ENCODE measurements around the gene AP1S3.
"Not testable (repeated sequence)": the region's sequence is repeated elsewhere in the genome, so short reads cannot be mapped to it uniquely, and the experiment has no call there.

The AP1S3 gene

DNA sequence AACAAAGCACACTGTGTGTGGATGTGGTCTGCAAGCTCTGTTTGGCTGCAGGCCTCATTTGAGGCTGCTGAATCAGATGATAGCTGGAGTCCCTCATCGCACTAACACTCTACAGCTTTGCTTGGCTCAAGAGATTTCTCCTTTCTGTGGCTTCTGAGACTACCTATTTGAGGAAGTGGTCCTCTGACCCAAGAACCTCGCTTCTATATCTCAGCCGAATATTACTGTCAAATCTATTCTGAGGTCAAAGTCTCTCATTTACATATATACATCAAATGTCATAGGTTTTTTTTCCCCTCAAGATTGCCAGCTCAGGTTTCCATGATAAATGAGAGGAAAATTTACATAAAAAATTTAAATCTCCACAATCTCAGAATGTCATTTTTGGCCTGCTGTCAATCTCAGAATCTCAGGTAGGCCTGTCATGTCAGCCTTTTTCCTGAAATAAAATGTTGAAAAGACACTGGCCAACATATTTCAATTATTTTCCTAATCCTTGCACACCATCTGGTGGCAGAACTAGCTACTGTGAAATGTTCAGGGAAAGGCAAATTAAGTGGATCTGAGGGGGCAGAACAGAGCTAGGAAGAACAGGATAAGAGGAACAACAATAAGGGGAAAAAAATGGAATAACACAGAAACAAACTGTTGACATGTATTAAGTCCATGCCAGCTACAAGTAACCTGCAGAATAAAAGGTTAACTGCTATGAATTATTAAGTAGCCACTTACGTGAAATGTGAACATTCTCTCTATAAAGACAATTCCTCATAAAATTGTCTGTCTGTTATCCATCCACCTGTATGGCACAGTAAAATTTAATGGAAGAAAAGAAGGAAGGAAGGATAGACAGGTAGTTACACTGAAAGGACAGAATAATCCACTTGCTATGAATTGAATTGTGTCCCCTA, 39.3 kb downstream of the AP1S3 start:
- peak in 1 of 2 experiments; percentile 56 for DNase-seq

DNA sequence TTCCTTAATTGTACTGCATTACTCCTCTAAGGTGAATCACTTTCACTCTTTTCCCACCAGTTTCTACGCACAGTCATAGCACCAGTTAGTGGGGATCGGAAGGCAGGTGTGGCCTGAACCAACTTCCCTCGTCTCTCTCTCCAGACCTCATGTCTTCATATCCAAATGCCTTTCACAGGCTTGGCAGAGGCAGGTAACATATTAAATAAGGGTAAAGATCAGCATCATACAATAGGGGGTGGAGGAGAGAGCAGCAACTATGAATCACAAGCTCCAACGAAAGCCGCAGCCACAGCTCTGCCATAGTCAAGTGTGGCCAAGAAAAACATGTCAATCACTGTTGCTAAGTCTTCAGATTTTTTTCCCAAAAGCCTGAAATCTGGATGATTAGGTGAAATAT, 40.3 kb downstream of the AP1S3 start:
- no peak for DNase-seq

DNA sequence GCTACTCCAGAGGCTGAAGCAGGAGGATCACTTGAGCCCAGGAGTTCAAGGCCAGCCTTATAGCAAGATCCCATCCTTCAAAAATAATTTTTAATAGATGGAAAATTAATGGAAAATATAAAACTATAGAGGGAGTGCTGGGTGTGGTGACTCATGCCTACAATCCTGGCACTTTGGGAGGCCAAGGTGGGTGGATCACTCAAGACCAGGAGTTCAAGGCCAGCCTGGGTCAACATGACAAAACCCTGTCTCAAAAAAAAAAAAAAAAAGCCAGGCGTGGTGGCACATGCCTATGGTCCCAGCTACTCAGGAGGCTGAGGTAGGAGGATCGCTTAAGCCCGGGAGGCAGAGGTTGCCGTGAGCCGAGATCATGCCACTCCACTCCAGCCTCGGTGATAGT, 48.0 kb downstream of the AP1S3 start:
- DNase-seq, result no peak

GRCh38 chr2:223788826-223789225, 48.6 kb downstream of the AP1S3 start:
- DNase-seq, result no peak

DNA sequence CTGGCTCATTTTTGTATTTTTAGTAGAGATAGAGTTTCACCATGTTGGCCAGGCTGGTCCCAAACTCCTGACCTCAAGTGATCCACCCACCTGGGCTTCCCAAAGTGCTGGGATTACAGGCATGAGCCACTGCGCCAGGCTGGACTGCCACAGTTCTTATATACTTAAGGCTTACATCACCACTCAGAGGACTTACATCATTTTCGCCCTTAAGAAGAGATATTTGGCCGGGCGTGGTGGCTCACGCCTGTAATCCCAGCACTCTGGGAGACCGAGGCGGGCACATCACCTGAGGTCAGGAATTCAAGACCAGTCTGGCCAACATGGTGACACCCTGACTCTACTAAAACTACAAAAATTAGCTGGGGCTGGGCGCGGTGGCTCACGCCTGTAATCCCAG, 49.3 kb downstream of the AP1S3 start:
- not testable (repeated sequence) for DNase-seq

GRCh38 chr2:223787358-223787757, 50.0 kb downstream of the AP1S3 start:
- DNase-seq, result no peak

GRCh38 chr2:223786943-223787342, 50.4 kb downstream of the AP1S3 start:
- no peak for DNase-seq

GRCh38 chr2:223786236-223786635, 51.1 kb downstream of the AP1S3 start:
- DNase-seq, result no peak

- no peak for DNase-seq
These were observed 53.1 kb downstream of the AP1S3 start for GRCh38 chr2:223784221-223784772.

DNA sequence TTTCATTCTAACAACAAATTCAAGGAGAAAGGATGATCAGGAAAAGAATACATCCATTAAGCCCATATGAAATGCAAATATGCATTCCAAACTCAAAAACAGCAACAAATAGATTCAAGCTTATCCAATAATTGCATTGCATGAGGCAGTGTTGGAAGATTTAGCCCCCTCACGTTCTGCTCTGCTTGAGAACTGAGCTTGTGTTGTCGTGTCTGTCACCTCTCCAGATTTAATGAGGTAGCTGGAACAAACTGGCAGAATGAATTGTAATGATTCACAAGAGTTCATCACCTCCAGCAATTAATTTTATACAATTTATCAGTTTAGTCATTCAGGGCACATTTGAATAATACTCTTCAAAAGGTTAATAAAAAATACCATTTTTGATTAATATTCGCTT, 54.8 kb downstream of the AP1S3 start:
- DNase-seq, result no peak

GRCh38 chr2:223781560-223781959, 55.8 kb downstream of the AP1S3 start:
- no peak for DNase-seq

DNA sequence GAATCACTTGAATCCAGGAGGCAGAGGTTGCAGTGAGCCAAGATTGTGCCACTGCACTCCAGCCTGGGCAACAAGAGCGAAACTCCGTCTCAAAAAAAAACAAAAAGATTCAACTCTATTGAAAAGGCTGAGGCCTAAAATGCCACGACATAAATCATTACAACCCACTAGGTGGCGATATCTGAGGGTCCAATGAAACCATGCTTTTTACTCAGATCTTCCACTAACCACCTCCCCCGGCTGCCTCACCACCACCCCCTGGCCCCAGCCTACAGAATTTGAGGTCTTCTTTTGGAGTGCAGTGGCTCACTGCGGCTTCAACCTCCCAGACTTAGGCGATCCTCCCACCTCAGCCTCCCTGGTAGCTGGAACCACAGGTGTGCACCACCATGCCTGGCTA, 57.5 kb downstream of the AP1S3 start:
- DNase-seq, result peak; percentile 8 to 37

DNA sequence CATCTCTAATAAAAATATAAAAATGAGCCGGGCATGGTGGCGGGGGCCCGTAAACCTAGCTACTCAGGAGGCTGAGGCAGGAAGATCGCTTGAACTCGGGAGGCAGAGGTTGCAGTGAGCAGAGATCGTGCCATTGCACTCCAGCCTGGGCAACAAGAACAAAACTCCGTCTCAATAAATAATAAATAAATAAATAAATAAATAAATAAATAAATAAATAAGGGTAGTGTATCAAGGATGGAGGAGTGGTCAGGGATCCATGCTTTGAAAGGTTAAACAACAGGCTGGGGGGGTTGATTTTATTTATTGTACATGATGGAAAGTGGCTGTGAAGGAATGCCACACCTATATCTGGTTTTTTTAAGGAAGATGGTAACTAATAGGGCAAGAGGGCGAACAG, 63.2 kb downstream of the AP1S3 start:
- DNase-seq, result no peak

GRCh38 chr2:223772363-223772762, 65.0 kb downstream of the AP1S3 start:
- no peak for DNase-seq

GRCh38 chr2:223771475-223771874, 65.9 kb downstream of the AP1S3 start:
- DNase-seq, result no peak

DNA sequence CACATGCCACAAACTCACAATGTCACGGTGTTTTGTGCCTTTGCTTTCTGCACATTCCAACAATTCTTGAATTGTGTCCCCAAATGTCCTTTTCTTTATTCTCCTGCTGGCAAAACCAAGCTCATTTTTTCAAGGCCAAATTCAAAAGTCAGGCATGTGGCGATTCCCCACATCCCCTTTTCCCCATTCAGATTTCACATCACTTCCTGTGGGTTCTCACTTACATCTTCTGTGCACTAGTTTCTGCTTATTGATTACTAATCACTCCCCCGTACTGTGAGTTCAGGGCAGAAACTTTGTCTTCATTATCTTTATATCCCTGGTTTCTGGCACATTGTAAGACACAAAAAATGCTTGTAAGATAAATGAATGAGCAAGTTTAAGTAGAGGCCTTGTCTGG, 69.2 kb downstream of the AP1S3 start:
- no peak for DNase-seq

- DNase-seq, result no peak
These were observed 70.0 kb downstream of the AP1S3 start for GRCh38 chr2:223767341-223767740.

DNA sequence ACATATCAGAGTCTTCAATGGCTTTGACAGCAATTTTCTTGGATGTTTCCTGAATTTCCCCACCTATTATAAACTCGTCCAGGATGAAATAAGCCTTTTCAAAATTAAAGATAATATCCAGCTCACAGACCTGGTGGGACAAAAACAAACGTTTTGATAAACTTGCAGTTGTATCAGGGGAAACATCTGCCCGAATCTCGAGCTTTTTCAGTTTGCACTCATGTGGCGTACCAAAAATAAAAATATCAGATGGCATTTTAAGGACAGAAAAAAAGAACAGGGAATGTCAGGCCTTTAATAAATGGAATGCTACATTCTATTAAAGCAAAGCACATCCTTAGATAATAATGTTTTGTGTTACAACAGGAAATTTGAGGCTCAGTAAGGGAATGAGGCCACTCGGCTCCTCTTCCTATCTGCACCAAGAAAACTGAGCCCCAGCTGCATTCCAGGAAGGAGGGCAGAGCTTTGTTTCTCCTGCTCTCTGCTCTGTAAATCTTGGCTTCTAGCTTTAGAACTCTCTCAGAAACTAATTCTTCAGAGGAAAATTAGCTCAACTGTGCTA, 72.1 kb downstream of the AP1S3 start:
- DNase-seq, result no peak

DNA sequence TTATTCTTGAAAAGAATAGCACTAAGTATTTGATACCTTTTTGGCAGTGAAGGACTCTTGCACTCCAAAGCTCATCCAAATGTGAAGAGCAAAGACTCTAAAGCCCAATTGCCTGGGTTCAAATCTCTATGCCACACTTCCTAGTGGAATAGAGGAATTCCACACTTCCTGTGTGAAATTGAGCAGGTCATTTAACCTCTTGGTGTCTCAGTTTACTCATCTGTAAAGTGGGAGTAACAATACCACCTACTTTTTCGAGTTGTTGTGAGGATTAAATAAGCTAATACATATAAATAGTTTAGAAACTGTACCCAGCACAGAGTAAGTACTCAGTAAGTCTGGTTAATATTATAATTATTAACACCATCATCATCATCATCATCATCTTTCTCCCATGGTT, 72.6 kb downstream of the AP1S3 start:
- DNase-seq, result no peak

- DNase-seq, result no peak
These were observed 74.5 kb downstream of the AP1S3 start for GRCh38 chr2:223762853-223763252.

GRCh38 chr2:223761746-223762145, 75.6 kb downstream of the AP1S3 start:
- not testable (repeated sequence) for DNase-seq

GRCh38 chr2:223760838-223761502, 76.4 kb downstream of the AP1S3 start:
- DNase-seq, result peak; percentile 44 to 76

DNA sequence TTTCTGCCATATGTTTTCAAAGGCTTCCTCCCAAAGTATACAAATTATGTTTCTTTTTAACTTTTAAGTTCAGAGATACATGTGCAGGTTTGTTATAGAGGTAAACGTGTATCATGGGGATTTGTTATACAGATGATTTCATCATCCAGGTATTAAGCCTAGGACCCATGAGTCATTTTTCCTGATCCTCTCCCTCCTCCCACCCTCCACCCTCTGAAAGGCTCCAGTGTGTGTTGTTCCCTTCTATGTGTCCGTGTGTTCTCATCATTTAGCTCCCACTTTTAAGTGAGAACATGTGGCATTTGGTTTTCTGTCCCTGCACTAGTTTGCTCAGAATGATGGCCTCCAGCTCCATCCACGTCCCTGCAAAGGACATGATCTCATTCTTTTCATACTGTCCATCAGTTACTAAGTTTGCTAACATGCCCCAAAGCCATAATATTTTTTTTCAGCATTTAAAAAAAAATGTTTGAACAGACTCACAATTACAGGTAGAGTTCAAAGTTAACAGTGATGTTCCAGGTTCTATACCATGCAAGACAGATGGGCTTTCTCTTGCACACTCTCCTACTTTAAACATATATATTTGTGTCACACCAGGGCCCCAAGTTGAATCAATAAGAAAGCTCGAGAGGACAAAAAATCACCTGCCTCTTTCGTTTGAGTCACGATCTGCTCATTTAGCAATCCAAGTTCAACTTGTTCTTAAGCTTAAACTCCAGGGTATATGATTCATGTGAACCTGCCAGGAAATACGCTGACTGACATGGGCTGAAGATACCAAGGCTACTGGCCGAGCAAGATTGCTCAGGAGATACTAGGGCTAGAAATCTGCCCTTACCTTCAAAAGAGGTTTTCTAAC, 77.6 kb downstream of the AP1S3 start:
- DNase-seq, result peak in 1 of 2 experiments; percentile 45

Measured in SW 1271 (cell line).